SU-DHL-6 (cell line): ENCODE measurements around the gene TMCC2.

ENCODE experiments used
- CTCF ChIP-seq: fragments of 200-600 bp; sonication (generic); IDR thresholded peaks from one replicate; pipeline ENCODE4 v1.5.1; 2017; ENCODE audit warnings: antibody characterized with exemption, mild to moderate bottlenecking, low read length, moderate library complexity; ENCODE audit not compliant: insufficient read depth, poor library complexity, severe bottlenecking
- EZH2phosphoT487 ChIP-seq: fragments of 200-600 bp; sonication (generic), shearing (Covaris generic); conservative IDR thresholded peaks from 2 replicates; pipeline ENCODE4 v1.6.1; 2018; ENCODE audit warnings: mild to moderate bottlenecking, antibody characterized with exemption, low read length, moderate library complexity, mixed read lengths

- no peak for TF ChIP-seq CTCF
- TF ChIP-seq EZH2phosphoT487 = no peak
Observed at GRCh38 chr1:205251576-205251975, 23.8 kb downstream of the TMCC2 start.
